ENCODE results near the gene RARB.

RARB gene

DNA sequence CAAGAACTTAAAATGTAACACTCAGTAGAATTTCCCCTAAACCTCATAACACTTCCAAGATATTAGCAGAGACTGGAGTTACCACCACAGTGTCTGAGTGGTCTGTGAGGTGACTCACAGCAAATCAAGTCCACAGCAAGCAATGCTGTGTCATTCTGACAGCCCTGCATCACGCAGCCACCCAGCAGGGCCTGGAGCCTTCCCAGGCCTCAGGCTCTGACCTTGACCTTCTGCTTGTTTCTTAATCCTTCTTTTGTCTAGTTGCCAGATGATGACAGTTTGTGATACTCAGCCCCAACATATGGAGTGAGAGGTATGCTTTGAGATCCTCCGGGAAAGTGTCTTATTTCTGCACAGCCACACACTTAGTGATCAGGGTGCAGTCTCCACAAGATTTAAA, 154.2 kb downstream of the RARB start:
- DNase-seq: no peak

DNA sequence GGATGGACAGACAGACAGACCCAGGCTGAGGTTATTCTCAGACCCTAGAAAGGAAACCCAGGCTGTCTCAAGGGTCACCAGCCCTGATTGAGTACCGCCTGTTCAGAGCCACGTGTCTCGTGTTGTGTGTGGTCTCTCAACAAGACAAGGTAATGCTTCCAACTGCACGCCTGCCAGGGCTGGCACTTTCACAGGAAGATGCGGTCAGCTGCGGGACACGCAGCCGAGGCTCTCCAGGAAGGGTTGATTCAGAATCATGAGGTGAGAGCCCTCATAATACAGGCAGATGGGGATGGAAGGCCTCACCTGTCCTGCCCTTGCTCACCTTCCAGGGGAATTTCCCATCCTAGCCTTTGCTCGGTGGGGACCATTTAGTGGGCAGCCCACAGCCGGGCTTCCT, 155.3 kb downstream of the RARB start:
- DNase-seq: no peak

DNA sequence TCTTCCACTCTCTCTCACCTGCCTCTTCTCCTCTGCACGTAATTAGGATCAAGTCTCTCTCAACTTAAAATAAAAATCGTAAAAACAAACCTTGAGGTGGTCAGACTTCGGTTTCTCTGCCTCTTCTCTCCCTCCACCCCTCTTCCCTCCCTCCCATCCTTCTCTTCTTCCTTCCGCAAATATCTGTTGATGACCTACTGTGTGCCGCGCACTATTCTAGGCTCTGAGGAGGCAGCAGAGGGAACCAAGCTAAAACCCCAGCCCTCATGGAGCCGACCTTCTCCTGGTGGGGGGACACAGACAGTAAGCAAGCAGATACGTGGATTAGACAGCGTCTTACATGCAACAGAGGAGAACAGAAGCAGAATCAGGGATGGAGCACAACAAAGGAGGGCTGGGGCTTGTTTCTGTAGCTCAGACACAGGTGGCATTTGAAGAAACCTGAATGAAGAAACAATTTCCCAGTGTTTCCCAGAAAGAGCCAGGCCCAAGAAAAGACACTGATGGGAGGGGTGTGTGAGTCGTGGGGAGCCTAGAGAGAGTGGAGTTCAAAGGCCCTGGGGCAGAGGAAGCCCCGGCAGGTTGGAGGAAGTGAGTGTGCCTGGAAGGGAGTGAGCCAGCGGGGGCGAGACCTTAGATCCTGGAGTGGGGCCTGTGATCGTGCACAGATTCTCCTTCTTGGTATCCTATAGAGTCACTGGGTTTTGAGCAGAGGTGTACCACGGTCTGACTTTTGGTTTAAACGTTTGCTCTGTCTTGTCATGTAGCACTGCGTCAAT, 156.1 kb downstream of the RARB start:
- no peak for DNase-seq

DNA sequence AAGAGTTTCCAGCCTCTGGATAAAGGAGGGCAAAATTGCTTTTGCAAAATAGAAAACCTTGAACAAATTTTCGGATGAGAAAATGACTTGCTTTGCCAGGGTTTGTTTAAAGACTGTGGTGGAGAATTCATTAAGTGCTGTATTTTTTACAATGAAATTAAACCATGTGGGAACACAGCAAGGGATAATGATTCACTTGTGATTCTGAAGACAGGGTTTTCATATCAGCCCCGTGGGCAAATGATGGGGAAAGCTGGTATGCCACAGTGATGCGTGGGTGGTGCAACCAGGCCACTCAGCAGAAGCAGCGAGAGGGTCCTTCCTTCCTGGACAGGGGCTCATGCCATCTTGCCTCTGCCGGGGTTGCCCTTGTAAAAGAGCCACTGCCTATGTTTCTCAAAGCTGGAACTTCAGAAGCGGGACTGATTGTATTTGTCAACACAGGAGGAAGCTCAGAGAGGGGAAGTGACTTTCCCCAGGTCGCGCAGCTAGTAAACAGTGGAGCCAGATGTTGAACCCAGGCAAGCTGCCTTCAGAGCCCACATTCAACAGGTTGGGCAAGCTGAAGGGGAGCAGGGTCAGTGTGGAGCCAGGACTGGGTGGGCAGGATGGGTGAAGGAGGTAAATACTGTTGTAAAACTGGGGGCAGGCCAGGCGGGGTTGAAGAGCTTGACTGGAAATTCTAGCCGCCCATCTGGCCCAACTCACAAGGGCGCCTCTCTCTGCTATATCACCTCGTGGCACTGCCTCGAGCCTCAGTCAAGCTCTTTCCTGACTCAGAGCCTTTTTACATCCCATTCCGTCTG, 157.5 kb downstream of the RARB start:
- DNase-seq: no peak

DNA sequence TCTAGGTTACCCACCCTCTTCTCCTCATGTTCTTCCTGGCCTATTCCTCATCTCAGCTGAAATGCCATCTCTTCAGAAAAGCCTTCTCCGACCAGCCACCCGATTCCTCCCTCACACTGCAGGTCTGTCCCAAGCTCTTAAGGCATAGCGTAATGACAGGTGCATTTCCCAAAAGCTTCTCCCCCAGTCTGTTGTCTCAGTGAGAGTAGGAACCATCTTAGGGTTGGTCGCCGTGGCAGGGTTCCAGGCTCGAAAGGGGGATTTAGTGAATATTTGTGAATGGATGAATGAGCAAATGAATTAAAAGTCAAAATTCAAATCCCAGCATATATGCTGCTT, 158.1 kb downstream of the RARB start:
- no peak for DNase-seq

DNA sequence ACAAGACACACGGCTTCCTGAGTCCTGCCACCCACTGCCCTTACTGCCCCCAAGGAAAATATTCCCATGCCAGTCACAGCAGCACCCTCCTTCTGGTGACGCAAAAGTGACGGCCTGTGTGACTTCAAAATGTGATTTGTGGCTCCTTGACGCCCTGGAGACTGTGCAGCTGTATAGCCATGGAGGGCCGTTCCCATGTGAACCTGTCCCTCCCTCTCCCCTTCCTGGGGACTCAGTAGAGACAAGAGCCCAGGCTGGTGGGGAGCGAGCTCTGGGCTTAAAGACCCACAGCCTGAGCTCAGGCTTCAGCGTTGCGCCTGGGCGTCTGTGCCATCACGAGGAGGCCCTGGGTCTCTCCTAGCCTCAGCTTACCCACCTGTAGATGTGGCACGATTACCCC, 158.5 kb downstream of the RARB start:
- no peak for DNase-seq

DNA sequence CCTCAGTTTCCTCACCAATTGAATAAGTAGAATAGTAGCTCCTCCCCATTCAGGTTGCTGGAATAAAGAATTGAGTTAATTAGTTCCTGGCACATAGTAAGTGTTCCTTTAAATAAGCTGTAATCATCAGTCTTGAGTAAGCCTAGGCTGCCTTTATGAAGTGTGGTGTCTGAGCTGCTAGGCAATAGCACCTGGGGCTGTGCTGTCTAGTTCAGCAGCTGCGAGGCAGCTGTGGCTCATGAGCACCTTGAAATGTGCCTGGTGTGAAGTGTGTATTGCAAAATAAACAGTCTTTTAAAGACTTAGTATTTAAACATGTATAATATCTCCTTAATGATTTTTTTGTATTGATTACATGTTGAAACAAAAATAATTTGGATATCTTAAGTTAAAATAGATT, 159.0 kb downstream of the RARB start:
- DNase-seq: no peak

DNA sequence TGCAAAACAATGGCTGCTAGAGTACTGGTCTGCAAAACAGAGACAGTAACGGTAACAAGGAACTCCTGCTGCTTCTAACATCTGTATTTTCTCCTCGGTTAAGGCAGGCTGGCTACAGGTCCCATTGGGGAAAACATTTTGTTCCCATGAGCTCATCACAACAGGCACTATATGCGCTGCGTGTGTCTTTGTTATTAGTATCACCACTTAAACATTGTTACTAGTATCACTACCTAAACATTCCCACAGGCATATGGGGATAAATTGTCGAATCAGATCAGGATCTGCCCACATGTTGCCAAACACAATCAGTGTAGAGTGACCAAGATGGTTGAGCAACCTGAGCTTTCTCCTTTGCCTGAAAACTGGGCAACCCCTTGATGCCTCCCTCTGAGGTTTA, 159.5 kb downstream of the RARB start:
- DNase-seq: no peak

DNA sequence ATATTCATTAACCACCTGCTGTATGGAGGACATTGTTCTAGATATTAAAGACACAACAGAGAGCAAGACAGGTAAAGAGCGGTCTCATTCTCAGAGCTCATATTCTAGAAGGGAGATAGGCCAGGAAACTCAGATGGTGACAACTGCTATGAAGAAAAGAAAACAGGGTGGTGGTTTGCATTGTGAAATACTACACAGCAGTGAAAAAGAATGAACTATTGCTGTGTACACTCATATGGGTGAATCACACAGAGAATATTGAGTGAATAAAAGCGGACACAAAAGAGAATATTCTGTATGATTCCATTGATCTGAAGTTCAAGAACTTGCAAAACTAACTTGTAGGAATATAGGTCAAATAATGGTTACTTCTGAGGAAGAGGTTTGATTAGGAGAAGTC, 159.9 kb downstream of the RARB start:
- DNase-seq: no peak

DNA sequence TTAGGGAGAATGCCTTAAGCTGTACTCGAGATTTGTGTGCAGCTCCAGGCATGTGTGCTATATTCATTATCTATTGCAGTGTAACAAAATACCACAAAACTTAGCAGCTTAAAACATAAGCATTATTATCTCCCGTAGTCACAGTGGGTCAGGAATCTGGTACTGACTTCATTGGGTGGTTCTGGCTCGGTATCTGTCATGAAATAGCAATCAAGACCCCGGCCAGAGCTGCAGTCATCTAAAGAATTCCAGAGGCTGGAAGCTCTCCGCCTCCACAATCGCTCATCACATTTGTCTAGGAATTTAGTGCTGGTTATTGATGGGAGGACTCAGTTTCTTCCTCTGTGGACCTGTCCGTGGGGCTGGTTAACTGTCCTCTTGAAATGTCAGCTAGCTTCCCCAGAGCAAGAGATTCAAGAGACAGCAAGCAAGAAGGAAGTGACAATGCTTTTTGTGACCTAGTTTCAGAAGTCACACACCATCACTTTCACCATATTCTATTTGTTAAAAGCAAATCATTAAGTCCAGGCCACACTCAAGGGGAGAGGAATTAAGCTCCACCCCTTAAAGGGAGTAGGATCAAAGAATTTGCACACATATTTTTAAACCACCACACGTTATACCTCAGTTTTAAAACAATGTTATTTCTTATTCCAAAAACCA, 160.5 kb downstream of the RARB start:
- DNase-seq: no peak

DNA sequence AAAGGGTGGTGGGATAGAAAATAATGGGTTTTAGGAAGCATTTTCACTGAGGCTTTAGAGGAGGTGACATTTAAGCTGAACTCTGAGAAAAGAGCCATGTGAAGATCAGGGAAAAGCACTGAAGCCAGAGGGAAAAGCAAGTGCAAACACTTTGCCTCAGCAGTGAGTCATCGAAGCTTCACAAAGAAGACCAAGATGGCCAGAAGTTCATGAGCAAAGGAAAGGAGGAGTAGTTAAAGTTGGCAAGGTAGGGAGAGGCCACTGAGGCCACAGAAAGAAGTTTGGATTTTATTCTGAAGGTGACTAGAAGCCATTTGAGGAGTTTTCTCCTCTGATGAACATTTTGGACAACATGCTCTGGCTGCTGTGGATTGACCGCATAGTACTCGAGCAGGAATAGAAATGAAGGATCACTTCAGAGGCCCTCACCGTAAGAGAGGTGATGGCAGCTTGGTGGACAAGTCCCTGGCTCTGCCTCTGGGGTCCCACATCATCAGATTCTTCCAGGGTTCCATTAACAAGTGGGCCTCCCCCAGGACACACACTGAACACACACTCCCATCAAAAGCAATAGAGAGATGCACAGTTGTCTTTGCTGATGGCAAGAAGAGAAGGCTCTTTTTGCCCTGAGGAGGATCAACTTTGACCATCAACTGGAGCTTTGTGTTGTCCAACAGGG, 161.2 kb downstream of the RARB start:
- DNase-seq: no peak

DNA sequence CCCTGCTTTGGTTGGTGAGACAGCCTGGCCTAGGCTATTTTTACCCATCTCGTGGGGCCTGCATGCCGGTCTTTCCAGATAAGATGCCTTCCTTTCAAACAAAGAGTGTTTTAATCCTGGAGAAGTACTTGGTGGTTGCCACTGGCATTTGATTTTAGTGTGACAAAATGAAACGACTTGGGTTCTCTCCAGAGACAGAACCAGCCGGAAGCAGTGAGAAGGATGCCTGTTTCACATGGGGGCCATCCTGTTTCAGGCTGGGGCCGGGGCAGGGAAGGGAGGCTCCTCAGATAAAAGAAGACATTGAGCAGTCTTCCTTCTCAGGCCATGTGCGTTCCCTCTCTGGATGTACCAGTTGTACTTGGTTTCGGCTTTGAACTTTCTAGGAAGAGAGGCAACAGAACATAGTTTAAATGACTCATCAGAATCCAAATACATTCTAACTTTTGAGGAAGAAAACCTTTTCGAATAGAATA, 161.8 kb downstream of the RARB start:
- DNase-seq: no peak

DNA sequence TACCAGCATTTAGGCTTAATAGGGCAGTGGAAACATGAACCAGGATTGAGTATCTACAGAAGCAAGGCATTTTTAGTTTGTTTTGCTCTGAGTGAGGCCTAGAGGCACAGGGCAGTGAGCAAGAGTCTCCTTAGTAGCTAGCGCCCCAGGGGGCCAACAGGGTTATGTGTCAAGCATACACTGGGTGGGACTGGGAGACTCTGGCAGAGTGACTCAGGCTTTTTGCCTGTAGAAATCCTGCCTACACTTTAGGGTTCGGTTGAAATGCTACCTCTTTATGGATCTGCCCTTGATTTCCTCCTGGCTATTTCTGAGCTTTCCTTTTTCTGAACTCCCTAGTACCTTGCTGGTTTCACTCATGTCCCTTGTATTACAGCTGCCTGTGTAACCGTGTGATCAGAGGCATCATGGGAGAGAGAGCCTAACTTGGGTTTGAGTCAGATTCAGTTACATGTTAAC, 164.5 kb downstream of the RARB start:
- no peak for DNase-seq

DNA sequence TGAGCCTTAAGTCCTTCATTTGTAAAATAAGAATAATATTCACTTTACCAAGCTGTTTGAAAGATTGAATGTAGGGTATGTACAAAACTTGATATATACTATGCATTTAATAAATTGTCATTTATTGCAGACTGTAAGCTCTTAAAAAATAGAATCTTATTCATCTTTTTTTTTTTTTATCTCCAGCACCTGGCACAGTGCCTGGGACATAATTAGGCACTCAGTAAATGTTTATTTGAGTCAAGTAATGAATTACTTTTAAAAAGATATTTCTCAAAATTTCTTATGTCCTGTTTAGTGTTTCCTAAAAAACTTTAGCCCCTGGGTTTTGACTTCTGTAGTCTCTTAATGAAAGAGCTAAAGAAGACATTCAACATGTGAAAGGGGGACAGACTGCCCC, 164.9 kb downstream of the RARB start:
- no peak for DNase-seq

DNA sequence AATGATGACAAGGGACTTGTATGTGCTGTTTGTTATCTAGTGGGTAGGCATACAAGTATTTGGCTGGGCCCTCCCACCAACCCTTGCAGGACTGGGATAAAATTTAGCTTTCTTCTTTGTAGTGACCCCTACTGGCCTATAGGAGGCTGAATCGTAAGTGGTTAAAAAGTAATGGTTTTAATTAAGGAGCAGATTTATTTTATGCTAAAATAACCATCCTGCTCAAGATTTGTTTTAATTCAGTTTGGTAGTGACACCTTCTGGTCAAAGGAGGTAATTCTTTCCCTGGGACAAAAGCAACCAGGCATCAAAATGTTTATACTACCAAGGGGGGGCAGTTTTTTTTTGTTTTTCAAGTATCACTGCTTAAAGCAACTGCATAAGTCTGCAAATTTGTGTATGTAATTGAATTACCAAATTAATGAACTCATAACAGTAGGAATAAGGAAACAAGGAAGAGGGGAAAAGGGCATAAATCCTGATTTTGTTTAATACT, 166.0 kb downstream of the RARB start:
- DNase-seq: no peak

DNA sequence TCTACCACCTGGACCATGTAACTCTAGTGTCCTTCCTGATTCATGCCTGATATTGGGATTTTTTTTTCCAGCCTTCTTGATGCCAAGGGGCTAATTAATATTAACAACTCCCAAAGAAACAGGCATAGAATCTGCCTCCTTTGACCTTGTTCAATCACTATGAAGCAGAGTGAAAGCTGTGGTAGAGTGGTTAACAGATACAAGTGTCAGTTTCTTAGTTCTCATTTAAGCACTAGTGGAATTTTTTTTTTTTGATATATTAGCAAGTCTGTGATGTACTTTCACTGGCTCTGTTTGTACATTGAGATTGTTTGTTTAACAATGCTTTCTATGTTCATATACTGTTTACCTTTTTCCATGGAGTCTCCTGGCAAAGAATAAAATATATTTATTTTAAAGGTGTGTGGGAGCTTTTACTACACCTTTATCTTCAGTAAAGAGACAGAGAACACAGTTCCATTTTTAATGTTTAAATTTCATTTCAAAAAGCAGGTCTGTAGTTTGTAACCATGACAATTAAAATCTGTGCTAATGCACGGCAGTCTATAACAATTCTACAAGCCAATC, 169.6 kb downstream of the RARB start:
- no peak for DNase-seq

DNA sequence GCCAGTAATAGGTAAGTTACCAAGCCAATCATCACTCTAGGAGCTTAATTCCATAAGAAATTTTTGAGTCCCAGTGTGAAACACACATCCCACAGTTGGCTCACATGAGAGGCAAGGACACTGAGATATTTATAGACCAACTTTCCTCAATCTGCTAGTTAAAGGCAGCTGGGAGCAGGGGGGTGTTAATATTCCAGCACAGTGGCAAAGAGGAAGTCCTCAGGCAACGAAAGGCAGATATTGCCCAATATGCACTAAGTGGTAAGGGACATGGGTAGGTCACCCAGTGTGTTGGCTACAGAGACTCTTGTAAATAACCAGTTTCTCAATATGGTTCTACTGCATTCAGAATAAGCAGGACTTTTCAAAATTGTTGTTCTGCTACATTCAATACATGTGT, 175.6 kb downstream of the RARB start:
- no peak for DNase-seq

DNA sequence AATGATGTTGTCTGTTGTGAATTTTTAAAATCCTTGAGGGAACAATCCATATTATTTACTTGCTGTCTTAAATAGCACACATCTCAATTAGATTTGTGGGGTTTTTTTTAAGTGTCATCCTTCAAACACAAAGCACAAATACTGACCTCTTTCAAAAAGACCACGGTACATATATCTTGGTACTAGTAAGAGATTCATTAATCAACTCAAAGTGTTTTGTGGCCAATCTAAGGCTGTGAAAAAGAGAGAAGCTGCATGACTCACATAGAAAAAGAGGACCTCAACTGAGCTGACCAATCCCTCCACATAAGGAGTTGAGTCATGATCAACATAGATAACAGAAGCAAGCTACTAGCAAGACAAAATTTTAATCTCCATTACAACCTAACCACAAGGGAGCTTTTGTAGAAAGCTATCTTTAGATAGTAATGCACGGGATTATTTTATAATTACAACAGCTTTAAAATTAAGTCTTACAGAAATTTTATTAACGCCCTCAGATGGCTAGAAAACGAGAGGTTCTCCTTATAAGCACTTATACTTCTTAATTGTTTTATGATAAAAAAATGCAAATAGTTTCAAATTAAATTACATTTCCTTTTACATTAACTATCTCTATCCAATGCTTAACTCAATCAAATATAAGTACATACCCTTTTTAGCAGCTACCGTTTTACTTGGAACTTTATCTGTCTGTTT, 176.2 kb downstream of the RARB start:
- no peak for DNase-seq

DNA sequence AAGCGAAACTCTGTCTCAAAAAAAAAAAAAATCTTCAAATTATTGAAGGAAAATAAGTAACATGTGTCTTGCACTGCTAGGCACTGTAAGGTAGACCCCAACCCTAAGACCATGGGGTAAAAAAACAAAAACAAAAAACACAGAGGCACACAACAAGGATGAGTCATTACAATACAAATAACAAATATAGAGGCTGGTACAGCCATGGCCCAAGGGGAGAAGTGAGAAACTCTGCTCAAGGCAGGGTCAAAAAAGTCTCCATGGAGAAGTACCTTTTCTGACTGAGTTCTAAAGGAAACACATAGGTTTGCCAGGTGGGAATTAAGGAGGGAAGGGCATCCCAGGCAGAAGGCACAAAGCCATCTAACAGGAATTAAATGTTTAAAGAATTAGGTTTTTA, 182.1 kb downstream of the RARB start:
- no peak for DNase-seq

DNA sequence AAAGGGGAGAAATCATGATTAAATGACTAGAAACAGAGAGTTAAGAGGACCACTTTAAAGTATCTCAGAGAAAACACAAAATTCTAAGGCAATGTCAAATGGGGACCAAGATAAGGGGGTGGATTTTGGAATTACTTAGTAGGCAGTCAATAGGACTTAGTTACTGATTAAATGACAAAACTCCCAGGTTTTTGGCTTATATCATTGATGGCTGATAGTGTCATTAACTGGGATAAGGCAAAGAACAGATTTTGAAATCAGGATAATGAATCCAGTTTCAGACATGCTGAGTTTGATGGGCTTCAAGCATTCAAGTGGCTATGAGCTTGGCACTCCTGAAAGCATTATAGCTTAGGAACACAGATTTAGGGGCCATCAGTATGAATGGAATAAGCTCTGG, 182.7 kb downstream of the RARB start:
- DNase-seq: no peak

DNA sequence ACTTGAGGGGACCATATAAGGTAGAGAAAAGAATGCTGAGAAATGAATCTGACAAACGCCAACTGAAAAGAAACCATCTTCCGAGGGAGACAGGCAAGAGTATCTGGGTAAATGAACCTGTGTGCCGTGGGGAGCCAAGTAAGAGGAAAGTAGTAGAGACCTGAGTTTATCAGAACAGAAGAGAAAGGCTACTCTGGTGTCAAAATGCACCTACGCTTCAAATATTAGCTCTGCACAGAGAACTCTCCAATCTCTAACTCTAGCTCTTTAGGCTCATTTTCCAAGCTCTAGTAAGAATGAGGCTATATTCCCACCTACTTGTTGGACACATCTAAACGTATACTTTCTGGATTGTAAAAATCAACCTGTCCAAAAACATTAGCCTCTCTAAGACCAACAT, 183.1 kb downstream of the RARB start:
- DNase-seq: no peak

DNA sequence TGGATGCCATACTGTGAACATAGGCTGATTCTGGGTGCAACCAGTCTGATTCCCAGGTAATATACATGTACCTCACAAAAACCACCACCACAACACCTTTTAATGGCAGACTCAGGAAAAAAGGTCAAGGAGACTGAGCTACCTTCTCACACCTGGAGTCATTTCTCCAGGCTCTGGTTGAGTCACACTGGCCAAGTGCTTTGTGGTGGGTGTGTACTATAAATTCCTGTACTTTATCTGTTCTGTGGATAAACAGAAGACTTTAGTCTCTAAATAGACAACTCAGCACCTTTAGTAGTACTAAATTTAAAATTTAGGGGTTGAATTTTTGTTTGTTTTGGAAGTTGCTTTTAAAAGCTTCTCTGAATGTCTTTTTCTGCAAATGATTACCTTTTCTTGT, 190.0 kb downstream of the RARB start:
- no peak for DNase-seq

All from stimulated activated CD4-positive, alpha-beta T cell treated with anti-CD3 and anti-CD28 coated beads, Interleukin-12 subunit alpha, Interleukin-12 subunit beta, amount 100 ng/mL, for 4 hours (primary cell).